DMS153 (cell line): Measurements from ENCODE around the gene MRPL23.

ENCODE experiments used
- DNase-seq: peaks from one replicate; lab custom pipeline; 2025; lab: John Stamatoyannopoulos, UW

MRPL23 gene

DNA sequence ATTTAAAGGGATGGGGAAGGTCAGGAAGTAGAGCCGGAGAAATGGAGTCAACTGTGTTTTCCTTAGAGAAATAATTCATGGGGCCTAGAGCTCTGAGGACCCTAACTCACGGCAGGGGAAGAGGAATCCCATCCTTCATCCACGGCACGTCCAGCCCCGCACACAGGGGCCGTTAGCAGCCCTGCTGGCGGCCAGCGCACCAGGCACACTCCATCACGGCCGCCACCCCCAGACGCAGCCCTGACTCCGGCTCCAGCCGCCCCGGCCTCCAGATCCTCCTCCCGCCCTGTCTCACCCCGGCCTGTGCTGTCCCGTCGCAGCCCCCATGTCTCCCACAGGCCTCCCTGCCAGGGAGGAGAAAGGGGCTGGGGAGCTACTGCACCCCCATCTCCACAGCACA is 11.2 kb downstream of the MRPL23 start:
- no peak for DNase-seq

- DNase-seq: no peak
These were observed 12.7 kb downstream of the MRPL23 start for GRCh38 chr11:1959786-1960185.

DNA sequence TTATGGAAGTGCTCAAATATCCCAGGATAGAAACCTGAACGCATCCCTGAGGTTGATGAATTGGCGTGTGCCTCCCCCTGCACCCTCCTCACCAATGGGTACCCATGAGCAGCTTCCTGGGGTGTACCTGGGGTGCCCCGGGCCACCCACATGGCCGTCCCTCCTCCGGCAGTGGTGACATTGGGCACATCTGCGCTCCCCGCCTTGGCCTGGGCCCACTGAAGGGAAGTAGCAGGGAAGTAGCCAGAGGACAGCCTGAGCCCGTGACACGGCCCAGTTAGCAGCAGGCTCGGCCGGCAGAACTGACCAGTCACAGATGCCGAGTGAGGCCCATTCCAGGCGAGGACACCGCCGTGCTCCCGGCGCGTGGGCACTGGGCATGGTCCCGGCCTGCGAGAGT is 16.7 kb downstream of the MRPL23 start:
- DNase-seq: no peak

- DNase-seq: no peak
These were observed 17.2 kb downstream of the MRPL23 start for GRCh38 chr11:1964348-1964747.

GRCh38 chr11:1964955-1965354 is 17.8 kb downstream of the MRPL23 start:
- DNase-seq: no peak

DNA sequence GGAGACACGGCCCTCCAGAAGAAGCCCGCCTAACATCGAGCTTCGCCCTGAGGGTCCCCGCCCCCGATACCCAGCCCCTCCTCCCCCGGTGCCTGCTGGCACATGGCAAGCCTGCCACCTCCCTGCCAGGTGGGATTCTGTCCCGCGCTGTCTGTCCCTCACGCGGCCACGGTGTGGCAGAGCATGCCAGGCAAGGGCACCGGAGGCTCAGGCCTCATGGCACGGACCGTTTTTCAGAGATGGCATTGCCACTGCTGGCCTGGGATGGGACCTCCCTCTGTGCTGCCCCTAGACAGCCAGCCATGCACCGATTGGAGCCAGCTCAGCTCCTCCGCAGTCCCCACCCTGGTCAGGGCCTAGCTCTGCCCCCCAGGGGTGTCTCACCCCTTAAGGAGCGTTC is 19.4 kb downstream of the MRPL23 start:
- no peak for DNase-seq

DNA sequence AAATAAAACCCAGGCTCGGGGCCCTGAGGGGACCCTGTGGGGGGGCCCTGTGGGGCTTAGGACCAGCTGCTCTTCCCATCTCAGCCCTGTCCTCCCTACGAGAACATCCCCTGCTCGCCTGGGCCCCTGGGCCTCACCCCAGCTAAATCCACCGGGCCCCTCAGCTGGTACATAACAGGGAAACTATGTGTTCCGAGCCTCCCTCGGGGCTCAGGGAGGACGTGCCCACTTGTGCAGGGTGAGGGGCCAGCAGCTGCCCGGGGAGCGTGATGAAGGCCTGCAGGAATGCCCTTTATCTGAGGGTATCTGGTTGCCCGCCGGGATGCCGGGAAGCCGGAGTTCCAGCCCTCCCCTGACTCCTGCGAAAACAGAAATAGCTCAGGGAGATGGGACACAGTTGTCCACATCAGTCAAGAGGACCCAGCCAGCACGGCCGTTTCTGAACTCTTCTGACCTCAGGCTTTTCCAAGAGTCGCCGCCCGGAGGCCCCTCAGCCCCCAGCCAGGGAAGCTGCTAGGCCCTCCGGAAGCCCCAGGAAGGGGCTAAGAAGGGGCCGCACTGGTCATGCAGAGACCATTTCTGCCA is 20.6 kb downstream of the MRPL23 start:
- no peak for DNase-seq

DNA sequence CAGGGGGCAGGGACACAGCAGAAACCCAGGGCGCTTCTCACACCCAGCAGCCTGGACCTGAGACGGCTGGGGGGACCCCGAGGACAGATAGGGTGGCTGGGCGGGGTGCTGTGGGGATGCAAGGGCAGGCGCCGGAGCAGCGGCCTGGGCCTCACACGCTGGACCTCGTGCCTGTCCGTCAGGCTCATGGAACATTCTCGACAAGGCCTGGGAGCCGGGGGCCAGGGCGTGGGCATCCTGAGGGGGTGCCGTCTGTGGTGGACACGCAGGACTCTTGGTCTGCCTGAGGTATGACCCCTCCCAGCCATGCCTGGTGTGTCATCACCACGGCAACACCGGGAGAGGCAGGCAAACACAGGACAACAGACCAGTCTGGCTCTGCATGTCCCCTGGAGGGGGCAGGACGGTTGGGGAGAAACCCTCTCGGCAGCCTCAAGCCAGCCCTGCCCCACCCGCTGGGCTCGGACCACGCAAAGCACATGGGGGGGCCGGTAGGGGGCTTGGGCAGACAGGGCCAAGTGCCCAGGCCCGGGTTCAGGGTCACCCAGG is 21.4 kb downstream of the MRPL23 start:
- no peak for DNase-seq

DNA sequence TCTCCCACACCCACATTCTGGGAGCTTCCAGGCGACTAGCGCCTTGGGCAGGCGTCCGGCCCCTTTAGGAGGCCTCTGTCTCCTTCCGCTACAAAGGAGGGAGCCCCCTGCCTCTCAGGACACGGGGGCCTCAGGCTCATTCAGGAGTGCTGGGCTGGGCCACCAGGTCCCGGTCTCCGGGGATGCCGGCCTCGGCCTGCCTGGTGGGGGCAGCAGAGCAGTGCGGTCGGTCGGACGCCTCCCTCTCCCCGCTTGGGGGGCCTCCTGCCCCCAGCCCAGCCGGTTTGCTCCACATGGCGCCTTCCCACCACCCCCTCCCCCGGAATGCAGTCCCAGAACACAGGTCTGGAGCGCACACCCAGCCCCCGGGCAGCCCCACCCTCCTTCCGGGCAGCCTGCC is 21.9 kb downstream of the MRPL23 start:
- DNase-seq: no peak

GRCh38 chr11:1969776-1970175 is 22.6 kb downstream of the MRPL23 start:
- DNase-seq: no peak

DNA sequence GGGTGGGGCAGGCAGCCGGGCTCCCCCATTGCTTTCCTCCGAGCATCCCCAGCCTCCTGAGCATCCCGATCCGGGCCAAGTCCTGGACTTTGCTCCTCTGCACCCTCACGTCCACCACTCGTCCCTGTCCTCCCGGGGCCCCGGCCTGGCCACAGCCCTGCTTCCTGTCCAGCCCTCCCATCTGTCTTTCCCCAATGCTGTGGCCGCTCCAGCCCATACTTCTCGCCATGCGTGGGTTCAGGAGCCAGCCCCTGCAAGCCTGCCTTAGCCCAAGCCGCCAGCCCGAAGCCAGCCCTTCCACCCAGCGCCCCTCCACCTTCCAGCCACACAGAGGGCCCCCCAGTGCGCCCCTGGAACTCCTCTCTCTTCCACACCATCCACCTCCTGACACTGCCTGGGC is 23.8 kb downstream of the MRPL23 start:
- DNase-seq: no peak

GRCh38 chr11:1975185-1975584 is 28.1 kb downstream of the MRPL23 start:
- DNase-seq: no peak

- DNase-seq: no peak
These were observed 31.8 kb downstream of the MRPL23 start for GRCh38 chr11:1978720-1979473.

- no peak for DNase-seq
These were observed 32.5 kb downstream of the MRPL23 start for GRCh38 chr11:1979607-1980006.

DNA sequence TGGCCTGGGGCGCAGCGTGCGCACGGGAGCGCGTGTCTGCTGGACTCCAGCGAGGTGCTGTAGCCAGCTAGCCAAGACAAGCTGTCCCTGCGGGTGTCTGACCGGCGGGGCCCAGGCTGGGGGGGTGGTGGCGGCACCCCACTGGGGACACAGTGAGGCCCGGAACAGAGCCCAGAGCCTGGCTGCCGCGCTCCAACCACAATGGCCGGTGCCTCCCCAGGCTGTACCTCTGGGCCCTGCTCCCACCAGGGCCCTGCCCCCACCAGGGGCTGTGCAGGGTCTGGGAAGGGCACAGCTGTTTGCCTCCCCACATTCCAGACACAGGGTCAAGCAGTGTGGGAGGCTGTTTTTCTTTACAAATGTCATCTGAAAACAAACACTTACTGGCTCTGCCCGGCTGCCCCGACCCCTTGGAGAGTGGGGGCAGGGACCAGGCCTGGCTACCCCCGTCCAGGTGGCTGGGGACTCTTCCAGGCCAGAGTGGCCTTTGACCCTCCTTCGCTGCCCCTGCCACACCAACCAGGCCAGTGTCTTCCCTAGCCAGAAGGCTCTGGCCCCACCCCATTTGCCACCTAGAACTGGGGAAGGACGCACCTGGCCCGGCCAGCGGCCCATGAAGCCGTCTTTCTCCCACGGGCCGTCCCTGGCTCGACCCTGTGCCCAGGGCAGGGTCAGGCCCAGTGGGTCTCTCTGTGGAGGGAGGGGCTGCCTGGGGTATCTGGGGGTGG is 35.9 kb downstream of the MRPL23 start:
- DNase-seq: no peak

DNA sequence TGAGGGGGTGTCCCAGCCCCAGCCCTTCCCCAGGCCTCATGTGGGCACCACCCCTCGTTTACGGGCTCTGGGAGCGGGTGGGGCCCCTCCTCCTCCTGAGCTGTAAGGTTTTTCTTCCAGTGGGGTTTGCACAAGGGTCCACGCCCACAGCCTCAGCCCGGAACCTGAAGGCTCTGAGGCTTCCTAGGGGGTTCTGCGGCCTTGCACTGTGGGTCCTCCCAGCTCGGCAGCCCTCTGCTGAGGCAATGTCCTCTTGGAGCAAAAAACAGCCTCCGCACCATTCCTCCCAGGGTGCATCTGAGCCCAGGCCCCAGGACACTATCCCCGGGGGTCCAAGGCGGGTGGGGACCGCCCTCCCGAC is 36.4 kb downstream of the MRPL23 start:
- DNase-seq: no peak

DNA sequence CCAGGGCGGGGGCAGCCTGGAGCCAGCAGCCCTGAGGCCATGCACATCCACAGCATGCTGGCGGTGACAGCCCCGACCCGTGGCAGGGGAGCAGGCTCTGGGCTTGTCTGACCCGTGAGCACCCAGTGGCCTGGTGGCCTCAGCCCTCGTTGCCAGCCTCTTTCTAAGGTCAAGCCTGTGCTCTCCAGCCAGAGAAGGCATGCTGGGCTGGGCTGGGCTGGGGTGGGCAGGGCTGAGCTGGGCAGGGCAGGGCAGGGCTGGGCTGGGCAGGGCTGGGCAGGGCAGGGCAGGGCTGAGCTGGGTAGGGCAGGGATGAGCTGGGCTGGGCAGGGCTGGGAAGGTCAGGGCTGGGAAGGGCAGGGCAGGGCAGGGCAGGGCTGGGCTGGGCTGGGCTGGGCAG is 39.9 kb downstream of the MRPL23 start:
- no peak for DNase-seq

- no peak for DNase-seq
These were observed 41.0 kb downstream of the MRPL23 start for GRCh38 chr11:1988174-1988573.

GRCh38 chr11:1988667-1989317 is 41.7 kb downstream of the MRPL23 start:
- no peak for DNase-seq

GRCh38 chr11:1989953-1990352 is 42.8 kb downstream of the MRPL23 start:
- no peak for DNase-seq

- DNase-seq: no peak
These were observed 43.9 kb downstream of the MRPL23 start for GRCh38 chr11:1990872-1991578.

DNA sequence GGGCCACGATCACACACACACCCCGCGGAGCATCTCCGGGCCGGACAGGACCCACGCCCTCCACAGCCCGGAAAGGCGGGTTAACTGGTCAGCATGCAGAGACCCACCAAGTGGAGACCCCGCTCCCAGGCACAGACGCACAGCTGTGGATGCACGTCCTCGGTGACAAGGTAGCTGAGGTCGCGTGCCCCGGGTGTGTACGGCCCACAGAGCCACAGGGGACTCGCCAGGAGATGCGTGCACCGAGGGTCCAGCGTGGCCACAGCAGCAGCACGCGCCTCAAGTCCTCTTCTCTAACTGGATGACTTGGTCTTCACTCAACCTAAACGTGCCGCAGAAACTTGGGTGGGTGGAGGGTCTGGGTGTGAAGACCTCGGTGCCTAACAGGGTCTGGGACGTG is 45.0 kb downstream of the MRPL23 start:
- DNase-seq: no peak
